Activated T-cell treated with anti-CD3 and anti-CD28 coated beads, Interleukin-2, amount 50 U/mL, for 24 hours (primary cell): ENCODE data around the gene SCTR.

Source experiments
- DNase-seq: peaks from one replicate; pipeline ENCODE4 v3.0.0-alpha.2; 2020
- H3K27ac Mint-ChIP-seq: 2 replicates; pipeline ENCODE4 v1.8.0; 2020; ENCODE audit warnings: mild to moderate bottlenecking, mixed read lengths
- H3K27me3 Mint-ChIP-seq: 2 replicates; pipeline ENCODE4 v1.8.0; 2020; ENCODE audit warnings: mixed read lengths
- H3K36me3 Mint-ChIP-seq: 2 replicates; pipeline ENCODE4 v1.8.0; 2020; ENCODE audit warnings: low read depth, mixed read lengths
- H3K4me1 Mint-ChIP-seq: 2 replicates; pipeline ENCODE4 v1.8.0; 2020; ENCODE audit warnings: low read depth, mixed read lengths
- H3K4me3 Mint-ChIP-seq: 2 replicates; pipeline ENCODE4 v1.8.0; 2020; ENCODE audit warnings: mild to moderate bottlenecking, moderate library complexity, mixed read lengths
- H3K9me3 Mint-ChIP-seq: 2 replicates; pipeline ENCODE4 v1.8.0; 2020; ENCODE audit warnings: mixed read lengths

SCTR gene

GRCh38 chr2:119523952-119524694 is at the start of gene SCTR:
Gene SCTR, minus strand, starts transcription at chr2:119524483. Its CDS starts 257 bp downstream, at chr2:119524226.
- Mint-ChIP-seq H3K4me1 (no peaks in the 10 kb centered on the region), H3K27ac (no peak within 1 kb of the TSS)

GRCh38 chr2:119567292-119567691 is 43.0 kb upstream of the SCTR start:
- Mint-ChIP-seq H3K9me3 (no peaks in the 10 kb centered on the region), H3K27me3 (peaks cover 4% of the 10 kb centered on the region), H3K27ac (no peak overlapping the region), H3K4me3 (no peak overlapping the region), H3K4me1 (no peaks in the 10 kb centered on the region), H3K36me3 (no peaks in the 10 kb centered on the region)
- no peak for DNase-seq

More at GRCh38 chr2:119523952-119524694, at the start of gene SCTR:
- peaks cover 62% of the 10 kb centered on the region for H3K27me3 Mint-ChIP-seq
- H3K36me3 Mint-ChIP-seq = no peaks in the 10 kb centered on the region
- no peak for DNase-seq
- peaks cover 2% of the 10 kb centered on the region for H3K9me3 Mint-ChIP-seq
- no peak within 1 kb of the TSS for H3K4me3 Mint-ChIP-seq

- no peaks in the 10 kb centered on the region for H3K9me3 Mint-ChIP-seq
- H3K36me3 Mint-ChIP-seq = no peaks in the 10 kb centered on the region
- no peak overlapping the region for H3K27ac Mint-ChIP-seq
- no peaks in the 10 kb centered on the region for H3K4me1 Mint-ChIP-seq
- H3K4me3 Mint-ChIP-seq = no peak overlapping the region
- DNase-seq = no peak
- H3K27me3 Mint-ChIP-seq = peaks cover 6% of the 10 kb centered on the region
Measured at GRCh38 chr2:119565481-119565880, 41.2 kb upstream of the SCTR start.

- Mint-ChIP-seq H3K9me3 (no peaks in the 10 kb centered on the region), H3K4me3 (no peak overlapping the region), H3K27me3 (peaks cover 24% of the 10 kb centered on the region), H3K36me3 (no peaks in the 10 kb centered on the region), H3K4me1 (no peaks in the 10 kb centered on the region), H3K27ac (no peak overlapping the region)
- no peak for DNase-seq
Measured at GRCh38 chr2:119553687-119554344, 29.5 kb upstream of the SCTR start.

- no peaks in the 10 kb centered on the region for H3K4me1 Mint-ChIP-seq
- no peaks in the 10 kb centered on the region for H3K36me3 Mint-ChIP-seq
- H3K27me3 Mint-ChIP-seq = peaks cover 21% of the 10 kb centered on the region
- H3K9me3 Mint-ChIP-seq = no peaks in the 10 kb centered on the region
- no peak overlapping the region for H3K4me3 Mint-ChIP-seq
- DNase-seq = no peak
- H3K27ac Mint-ChIP-seq = no peak overlapping the region
Measured at GRCh38 chr2:119552902-119553301, 28.6 kb upstream of the SCTR start.

- Mint-ChIP-seq H3K4me3 (no peak overlapping the region), H3K27ac (no peak overlapping the region), H3K9me3 (no peaks in the 10 kb centered on the region), H3K36me3 (no peaks in the 10 kb centered on the region), H3K4me1 (no peaks in the 10 kb centered on the region), H3K27me3 (peaks cover 26% of the 10 kb centered on the region)
- DNase-seq = no peak
Measured at GRCh38 chr2:119550856-119551255, 26.6 kb upstream of the SCTR start.

GRCh38 chr2:119550346-119550745 is 26.1 kb upstream of the SCTR start:
- H3K27me3 Mint-ChIP-seq = peaks cover 31% of the 10 kb centered on the region
- H3K9me3 Mint-ChIP-seq = no peaks in the 10 kb centered on the region
- no peaks in the 10 kb centered on the region for H3K36me3 Mint-ChIP-seq
- no peak for DNase-seq
- H3K4me3 Mint-ChIP-seq = no peak overlapping the region
- H3K27ac Mint-ChIP-seq = no peak overlapping the region
- H3K4me1 Mint-ChIP-seq = no peaks in the 10 kb centered on the region

GRCh38 chr2:119549241-119549640 is 25.0 kb upstream of the SCTR start:
- H3K27me3 Mint-ChIP-seq = peaks cover 38% of the 10 kb centered on the region
- H3K27ac Mint-ChIP-seq = no peak overlapping the region
- H3K4me1 Mint-ChIP-seq = no peaks in the 10 kb centered on the region
- DNase-seq = no peak
- no peaks in the 10 kb centered on the region for H3K36me3 Mint-ChIP-seq
- no peaks in the 10 kb centered on the region for H3K9me3 Mint-ChIP-seq
- H3K4me3 Mint-ChIP-seq = no peak overlapping the region

- peaks cover 44% of the 10 kb centered on the region for H3K27me3 Mint-ChIP-seq
- no peak overlapping the region for H3K27ac Mint-ChIP-seq
- DNase-seq = no peak
- H3K4me3 Mint-ChIP-seq = no peak overlapping the region
- no peaks in the 10 kb centered on the region for H3K36me3 Mint-ChIP-seq
- no peaks in the 10 kb centered on the region for H3K9me3 Mint-ChIP-seq
- peaks cover 4% of the 10 kb centered on the region for H3K4me1 Mint-ChIP-seq
Measured at GRCh38 chr2:119548516-119549120, 24.3 kb upstream of the SCTR start.

GRCh38 chr2:119546447-119546767 is 22.1 kb upstream of the SCTR start:
- Mint-ChIP-seq H3K36me3 (no peaks in the 10 kb centered on the region), H3K27ac (no peak overlapping the region), H3K4me1 (peaks cover 4% of the 10 kb centered on the region), H3K9me3 (no peaks in the 10 kb centered on the region), H3K4me3 (no peak overlapping the region), H3K27me3 (peaks cover 58% of the 10 kb centered on the region)
- DNase-seq = no peak

GRCh38 chr2:119545754-119546446 is 21.6 kb upstream of the SCTR start:
- H3K27me3 Mint-ChIP-seq = peaks cover 60% of the 10 kb centered on the region
- H3K4me3 Mint-ChIP-seq = no peak overlapping the region
- H3K36me3 Mint-ChIP-seq = no peaks in the 10 kb centered on the region
- DNase-seq = no peak
- H3K27ac Mint-ChIP-seq = no peak overlapping the region
- no peaks in the 10 kb centered on the region for H3K9me3 Mint-ChIP-seq
- H3K4me1 Mint-ChIP-seq = peaks cover 4% of the 10 kb centered on the region

- no peak for DNase-seq
- Mint-ChIP-seq H3K27me3 (peaks cover 64% of the 10 kb centered on the region), H3K9me3 (no peaks in the 10 kb centered on the region), H3K36me3 (no peaks in the 10 kb centered on the region), H3K4me1 (peaks cover 4% of the 10 kb centered on the region), H3K4me3 (peak overlapping the region; percentile 41), H3K27ac (no peak overlapping the region)
Measured at GRCh38 chr2:119544939-119545475, 20.7 kb upstream of the SCTR start.

GRCh38 chr2:119544075-119544938 is 20.0 kb upstream of the SCTR start, which contains the start of gene CFAP221:
Gene CFAP221, plus strand, starts transcription at chr2:119544449. Its CDS starts 1,683 bp downstream, at chr2:119546132.
- peaks cover 65% of the 10 kb centered on the region for H3K27me3 Mint-ChIP-seq
- no peaks in the 10 kb centered on the region for H3K36me3 Mint-ChIP-seq
- peak within 1 kb of the TSS; percentile 70 for H3K4me3 Mint-ChIP-seq
- H3K9me3 Mint-ChIP-seq = no peaks in the 10 kb centered on the region
- peak; percentile 66 for DNase-seq
- H3K4me1 Mint-ChIP-seq = peaks cover 4% of the 10 kb centered on the region
- no peak within 1 kb of the TSS for H3K27ac Mint-ChIP-seq

- Mint-ChIP-seq H3K27me3 (peaks cover 67% of the 10 kb centered on the region), H3K36me3 (no peaks in the 10 kb centered on the region), H3K9me3 (no peaks in the 10 kb centered on the region), H3K4me1 (peaks cover 4% of the 10 kb centered on the region), H3K4me3 (no peak overlapping the region), H3K27ac (no peak overlapping the region)
- no peak for DNase-seq
Measured at GRCh38 chr2:119541476-119541875, 17.2 kb upstream of the SCTR start.
